A673 (cell line): ENCODE results near the gene ASIC3.

ENCODE experiments used
- CTCF ChIP-seq: fragments of 300-800, 200-600 bp; sonication (generic); conservative IDR thresholded peaks from 2 replicates; pipeline ENCODE4 v1.5.1; 2017; ENCODE audit warnings: low read depth, mild to moderate bottlenecking, antibody characterized with exemption, low read length, moderate library complexity, mixed read lengths
- EZH2 ChIP-seq: fragments of 200-600 bp; sonication (generic); IDR thresholded peaks from 2 replicates; pipeline ENCODE4 v1.6.1; 2017; ENCODE audit warnings: borderline replicate concordance, low read depth, mild to moderate bottlenecking, mixed read lengths, antibody characterized with exemption, low read length; ENCODE audit not compliant: poor library complexity, severe bottlenecking

- TF ChIP-seq CTCF (peak; percentile 51), EZH2 (no peak)
These were observed 39.1 kb downstream of the ASIC3 start for GRCh38 chr7:151087245-151088018.
